HG03135 (cell line): ENCODE measurements around the gene PIK3R5.
"Not testable (repeated sequence)": the region's sequence is repeated elsewhere in the genome, so short reads cannot be mapped to it uniquely, and the experiment has no call there.

Experiments
- ATAC-seq: cut with Tn5 transposase; IDR thresholded peaks from one replicate; pipeline ENCODE4 v1.9.1; 2021; ENCODE audit warnings: mild to moderate bottlenecking, moderate library complexity; ENCODE audit not compliant: unreplicated experiment

PIK3R5 gene

GRCh38 chr17:8988263-8988935 is 22.9 kb upstream of the PIK3R5 start:
- not testable (repeated sequence) for ATAC-seq

DNA sequence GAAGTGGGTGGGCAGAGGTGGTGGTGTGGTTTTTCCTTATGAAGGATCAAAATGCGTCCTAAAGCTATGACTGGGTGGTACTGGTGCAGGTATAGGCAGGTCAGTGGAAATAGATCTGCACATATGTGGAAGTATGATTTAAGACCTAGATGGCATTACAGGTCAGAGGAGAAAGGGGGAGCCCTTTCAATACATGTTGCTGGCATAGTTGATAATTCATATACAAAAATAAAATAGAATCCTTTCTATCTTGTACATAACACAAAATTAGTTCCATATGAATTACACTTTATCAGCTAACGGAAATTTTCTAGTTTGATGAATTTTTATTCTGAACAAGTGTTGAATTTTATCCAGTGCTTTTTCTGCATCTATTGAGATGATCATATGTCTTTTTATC is 20.8 kb upstream of the PIK3R5 start:
- ATAC-seq: no peak

DNA sequence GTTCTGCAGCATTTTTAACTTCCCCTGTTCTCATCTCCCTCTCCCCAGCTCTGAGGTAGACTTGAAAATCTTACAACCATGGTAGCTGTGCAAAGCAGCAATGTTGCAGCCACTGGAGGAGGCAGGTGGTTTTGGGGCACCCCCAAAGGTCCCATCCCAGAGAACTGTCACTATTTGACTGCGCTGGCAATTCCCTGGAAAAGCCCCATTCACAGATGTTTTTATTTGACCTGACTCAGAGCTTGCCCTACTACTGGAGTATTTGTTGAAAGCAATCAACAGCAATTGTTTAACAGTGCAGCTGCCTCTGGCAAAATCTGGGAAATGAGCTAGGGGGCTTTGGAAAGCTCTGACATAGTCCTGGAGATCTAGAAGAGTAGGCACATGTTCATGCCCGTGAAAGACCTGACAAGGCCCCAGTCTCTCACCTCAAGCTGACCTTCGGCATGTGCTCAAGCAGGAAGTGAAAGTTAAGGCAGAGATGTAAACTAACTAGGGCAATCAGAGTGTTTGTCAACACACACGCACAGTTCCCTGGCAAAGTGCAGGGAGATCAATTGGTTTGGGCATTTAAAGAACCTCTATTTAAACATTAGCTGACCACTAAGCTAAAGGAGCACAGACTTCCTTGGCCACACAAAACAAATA is 19.7 kb upstream of the PIK3R5 start:
- no peak for ATAC-seq

DNA sequence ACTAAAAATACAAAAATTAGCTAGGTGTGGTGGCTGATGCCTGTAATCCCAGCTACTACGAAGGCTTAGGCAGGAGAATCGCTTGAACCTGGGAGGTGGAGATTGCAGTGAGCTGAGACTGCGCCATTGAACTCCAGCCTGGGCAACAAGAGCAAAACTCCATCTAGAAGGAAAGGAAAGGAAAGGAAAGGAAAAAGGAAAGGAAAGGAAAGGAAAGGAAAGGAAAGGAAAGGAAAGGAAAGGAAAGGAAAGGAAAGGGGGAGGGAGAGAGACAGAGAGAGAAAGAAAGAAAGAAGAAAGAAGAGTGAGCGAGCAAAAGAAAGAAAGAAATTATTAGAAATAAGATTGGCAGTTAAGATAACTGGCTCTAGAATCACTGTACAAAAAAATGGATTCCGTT is 18.7 kb upstream of the PIK3R5 start:
- ATAC-seq: not testable (repeated sequence)

DNA sequence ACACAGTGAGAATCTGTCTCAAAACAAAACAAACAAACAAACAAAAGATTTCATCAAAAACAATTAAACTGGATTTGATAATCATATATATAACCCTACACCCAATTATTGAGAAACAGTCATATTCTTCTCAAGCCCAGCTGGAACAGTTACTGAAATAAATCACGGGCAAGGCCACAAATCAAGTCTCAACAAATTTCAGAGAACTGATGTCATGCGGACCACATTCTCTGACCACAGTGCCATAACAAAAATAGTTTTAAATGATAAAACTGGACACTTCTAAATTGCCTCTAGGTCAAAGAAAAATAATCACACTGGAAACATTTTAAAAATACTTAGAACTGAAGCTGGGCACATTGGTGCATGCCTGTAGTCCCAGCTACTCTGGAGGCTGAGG is 15.9 kb upstream of the PIK3R5 start:
- ATAC-seq: no peak

- ATAC-seq: no peak
Measured at GRCh38 chr17:8979715-8980114, 14.2 kb upstream of the PIK3R5 start.

DNA sequence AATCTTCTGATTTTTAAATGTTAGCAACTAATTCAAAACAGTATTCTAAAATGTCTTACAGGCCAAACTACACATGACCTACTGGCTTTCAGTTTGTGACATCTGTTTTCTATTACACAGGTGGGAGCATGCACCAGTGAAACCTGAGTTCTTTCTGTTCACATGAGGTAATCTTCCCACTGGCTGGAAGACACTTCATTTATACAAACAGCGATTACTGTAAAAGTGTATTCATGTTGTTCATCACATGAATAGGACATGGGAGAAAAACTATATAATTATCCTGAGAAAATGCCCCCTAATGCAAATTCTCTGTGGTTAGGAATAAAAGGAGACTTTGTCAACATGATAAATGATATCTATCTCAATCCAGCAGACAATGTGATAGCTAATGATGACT is 11.1 kb upstream of the PIK3R5 start:
- ATAC-seq: no peak

DNA sequence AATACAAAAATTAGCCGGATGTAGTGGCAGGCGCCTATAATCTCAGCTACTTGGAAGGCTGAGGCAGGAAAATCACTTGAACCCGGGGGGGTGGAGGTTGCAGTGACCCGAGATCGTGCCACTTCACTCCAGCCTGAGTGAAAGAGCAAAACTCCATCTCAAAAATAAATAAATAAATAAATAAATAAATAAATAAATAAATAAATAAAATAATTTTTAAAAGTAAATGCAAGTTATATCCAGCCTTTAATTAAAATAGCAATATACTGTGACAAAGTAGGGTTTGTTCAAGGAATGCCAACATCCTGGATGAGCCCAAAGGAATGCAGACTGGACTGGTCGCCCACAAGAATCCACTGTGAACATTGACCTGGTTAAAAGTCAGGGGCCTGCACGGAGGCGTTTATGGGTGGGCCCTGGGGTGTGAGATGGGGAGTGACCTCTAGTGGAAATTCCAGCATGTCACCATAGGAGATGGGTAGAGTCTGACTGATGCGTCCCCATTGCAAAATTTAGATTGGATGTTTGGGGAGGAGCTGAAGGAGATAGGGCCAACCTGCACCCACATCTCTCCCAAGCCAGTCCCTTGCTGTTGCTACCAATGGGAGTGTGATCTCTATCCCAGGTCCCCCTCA is 9.7 kb upstream of the PIK3R5 start:
- no peak for ATAC-seq

DNA sequence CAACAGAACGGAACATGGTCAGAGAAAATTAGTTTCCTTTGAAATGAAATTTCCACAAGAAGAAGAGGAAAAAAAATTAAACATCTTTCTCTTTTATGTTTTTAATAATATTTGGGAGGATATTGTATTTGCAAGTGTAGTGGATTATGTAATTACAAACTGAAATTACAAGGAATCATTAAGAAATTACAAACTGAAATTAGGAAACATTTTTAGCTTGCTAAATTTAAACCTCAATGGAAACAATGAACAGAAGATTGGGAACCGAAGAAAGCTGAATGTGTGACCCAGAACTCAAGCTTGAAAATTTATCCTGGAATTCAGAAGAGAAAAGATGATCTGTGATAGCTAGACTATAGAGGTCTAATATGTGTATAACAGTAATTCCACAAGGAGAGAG is 4.4 kb upstream of the PIK3R5 start:
- no peak for ATAC-seq

GRCh38 chr17:8968503-8968902 is 3.0 kb upstream of the PIK3R5 start:
- ATAC-seq: no peak

GRCh38 chr17:8967861-8968260 is 2.4 kb upstream of the PIK3R5 start:
- no peak for ATAC-seq

DNA sequence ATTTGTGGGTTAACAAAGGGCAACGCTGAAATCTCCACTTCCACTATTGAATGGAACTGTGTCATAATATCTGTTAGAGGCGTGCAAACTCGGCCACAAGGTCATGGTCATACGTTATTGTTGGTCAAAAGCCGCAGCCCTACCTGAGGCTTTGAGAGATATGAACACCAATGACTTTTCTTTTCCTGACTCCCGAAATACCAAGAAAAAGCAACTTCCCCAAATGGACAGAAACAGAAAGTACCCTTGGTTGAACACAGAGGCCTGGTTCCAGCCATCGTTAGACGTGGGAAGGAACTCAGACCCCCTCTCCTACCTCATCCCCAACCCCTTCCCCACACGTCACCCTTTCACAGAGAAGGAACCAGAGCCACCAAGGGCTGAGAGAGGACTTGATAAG is 1.4 kb upstream of the PIK3R5 start:
- ATAC-seq: no peak

DNA sequence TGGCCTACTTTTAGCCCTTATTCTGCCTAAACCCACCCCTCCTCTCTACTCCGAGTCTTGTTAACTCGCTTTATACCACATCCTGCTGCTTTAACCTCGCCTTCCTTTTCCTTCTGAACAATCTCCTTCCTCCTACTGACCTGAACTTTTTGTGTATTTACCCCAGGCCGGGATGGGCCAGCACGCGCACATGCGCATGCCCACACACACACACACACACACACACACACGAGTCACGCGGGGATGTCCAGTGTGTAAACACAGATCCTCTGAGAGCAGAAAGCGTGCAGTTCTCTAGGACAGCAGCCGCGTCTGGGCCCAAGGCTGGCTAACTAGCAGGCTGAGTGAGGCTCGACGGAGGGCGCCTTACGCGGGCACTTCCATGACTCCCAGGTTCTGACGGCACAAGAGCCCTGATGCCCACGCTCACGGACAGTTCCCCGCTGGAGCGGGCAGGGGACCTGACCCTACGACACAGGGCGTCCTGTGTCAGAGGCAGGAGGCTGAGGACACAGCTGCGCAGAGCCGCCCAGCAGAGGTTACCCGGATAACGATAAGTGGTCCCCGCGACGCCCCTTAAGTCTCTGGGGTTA is 610 bp downstream of the PIK3R5 start:
- peak; percentile 18 for ATAC-seq

DNA sequence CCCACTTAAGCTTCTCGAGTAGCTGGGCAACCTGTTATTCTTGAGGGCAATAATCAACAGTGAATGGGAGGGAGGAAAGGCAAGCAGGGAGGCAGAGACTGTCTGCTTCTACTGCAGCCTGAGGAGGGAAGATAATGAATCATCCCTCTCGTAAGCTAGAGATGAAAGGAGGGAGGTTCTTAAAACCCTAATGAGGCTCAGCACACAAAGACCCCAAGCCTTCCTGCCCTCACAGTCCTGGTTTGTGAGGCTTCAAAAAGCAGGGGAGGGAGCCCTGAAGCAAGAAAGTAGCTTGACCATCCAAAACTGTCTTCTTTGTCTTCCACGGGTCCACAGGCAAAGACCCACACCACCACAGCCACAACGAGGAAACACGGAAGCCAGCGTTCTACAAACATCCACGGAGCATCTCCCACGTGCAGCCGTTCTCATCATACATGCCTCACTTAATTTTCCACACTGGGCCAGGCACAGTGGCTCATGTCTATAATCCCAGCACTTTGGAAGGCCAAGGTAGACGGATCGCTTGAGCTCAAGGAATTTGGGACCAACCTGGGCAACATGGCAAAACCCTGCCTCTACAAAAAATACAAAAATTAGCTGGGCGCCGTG is 1.8 kb downstream of the PIK3R5 start:
- no peak for ATAC-seq

DNA sequence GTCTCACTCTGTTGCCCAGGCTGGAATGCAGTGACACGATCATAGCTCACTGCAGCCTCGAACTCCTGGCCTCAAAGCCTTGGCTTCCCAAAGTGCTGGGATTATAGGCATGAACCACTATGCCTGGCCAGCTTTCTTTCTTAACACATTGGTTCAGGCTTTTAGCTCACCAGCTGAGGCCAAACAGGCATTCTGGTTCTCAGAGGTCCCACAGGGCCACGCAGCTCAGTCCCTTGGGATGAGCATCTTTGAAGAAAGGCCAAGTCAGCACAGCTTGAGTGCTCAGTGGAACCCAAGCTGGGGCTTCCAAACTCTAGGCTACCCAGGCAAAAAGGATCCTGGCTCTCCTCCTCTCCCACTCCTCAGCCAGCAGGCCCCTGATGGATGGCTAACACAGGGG is 2.5 kb downstream of the PIK3R5 start:
- ATAC-seq: no peak

DNA sequence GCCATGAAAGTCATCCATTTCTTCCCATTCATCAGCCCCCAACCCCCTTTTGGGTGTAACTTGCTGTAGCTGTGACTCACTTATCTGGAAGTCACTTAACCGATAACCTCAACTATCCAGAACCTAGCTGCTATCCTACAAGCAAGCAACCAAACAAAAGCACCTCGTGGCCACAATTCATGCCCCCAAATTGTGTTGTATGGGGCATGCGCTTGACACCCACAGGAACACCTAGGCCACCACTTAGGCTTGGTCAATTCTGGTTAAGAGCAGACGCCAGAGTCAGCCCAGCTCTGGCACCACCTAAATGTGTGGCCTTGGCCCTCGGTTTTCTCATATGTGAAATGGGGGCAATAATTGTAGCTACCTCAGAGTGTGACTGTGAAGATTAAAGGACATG is 3.7 kb downstream of the PIK3R5 start:
- no peak for ATAC-seq

DNA sequence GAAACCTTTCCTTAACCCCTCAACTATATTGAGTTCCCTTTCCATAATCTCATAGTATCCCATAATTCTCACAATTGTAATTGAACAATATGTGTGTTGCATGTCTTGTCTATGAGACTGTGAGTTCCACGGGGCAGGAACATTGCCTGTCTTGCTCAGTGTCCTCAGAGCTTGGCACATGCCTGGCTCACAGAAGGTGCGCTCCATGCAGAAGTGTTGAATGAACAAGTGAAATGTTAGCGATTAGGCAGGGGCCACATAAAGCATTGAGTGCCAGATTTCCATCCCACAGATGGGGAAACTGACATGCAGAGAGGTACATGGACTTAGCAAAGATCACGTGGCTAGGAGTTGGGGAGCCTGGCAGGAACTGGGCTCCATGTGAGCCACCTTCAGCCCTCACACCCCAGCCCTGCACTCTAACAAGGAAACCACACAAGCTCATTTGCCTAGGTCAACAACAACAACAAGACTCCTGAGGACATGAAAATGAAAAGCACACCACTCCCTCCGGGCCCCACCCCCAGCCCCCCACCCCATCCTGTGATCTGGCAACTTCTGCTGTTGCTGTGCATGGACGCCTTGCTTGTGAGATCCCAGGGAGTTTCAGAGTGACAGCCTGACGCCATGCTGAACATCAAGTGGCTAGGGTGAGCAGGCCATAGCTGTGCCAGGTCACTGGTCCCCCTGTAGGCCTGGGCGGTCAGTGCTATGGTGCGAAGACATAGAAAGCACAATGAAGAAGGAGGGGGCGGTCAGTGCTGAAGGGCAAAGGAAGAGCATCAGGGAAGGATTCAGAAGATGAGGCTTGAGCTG is 5.0 kb downstream of the PIK3R5 start:
- no peak for ATAC-seq

DNA sequence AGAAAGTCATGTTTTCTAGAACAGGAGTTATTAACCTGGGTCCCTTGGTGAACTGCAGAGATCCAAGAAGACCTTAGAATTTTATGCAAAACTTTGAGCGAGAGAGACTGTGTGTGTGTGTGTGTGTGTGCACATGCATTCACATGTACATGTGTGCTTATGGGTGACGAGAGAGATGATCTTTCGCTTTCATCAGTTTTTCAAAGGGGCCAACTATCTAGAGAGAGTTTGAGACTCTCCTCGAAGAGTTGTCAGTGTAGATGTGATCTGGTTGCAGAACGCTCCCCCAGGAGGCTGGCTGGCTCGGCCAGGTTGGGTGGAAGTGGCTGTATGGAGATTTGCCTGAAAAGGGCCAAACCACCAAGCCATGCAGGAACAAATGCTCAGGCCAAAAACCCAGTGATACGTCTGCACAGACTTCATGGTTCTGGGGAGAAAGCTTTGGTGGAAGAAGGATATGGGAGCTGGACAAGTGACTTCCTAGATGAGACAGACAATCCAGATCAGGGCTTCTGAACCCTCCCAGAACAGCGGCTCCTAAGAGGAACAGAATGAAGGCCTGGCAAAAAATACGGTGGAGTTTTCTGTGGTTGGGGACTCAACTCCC is 6.1 kb downstream of the PIK3R5 start:
- no peak for ATAC-seq

DNA sequence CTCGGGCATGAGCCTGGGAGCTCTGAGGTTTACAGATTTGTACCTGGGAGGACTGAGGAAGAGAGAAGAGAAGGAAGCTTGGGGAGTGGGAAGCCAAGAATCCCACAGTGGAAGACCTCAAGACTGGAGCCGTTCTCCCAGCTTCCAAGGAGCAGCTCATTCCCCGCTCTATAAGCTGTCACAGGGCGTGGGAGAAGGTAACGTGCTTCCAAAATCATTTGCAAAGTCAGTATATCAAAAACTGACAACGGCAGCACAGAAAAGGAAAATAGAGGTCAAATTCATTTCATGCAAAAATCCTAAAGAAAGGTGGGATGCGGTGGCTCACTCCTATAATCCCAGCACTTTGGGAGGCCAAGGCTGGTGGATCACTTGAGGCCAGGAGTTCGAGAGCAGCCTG is 7.8 kb downstream of the PIK3R5 start:
- no peak for ATAC-seq

DNA sequence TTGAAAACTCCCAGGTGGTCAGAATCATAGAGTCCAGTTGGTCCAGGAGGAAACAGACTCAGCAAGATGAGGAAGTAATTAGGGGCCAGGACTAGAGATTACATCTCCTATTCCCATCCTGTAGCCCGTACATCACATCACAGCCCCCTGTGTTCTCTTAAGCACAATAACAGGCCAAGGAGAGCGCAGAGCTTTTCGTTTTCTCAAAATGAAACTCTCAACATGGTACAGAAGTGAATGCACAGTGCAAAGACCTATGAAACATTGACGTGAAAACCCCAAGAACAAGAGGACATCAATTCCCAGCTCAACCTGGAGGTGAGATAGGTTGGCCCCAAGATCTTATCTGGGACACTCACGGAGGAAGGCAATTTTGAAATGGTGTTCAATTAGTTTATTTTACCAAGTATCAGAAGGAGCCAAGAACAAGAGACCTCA is 9.0 kb downstream of the PIK3R5 start:
- ATAC-seq: no peak
